SIG-M5 treated with dmso at 0.1 percent for 504 hours (cell line): ENCODE measurements around the gene LUZP2.
"Not testable (repeated sequence)": the region's sequence is repeated elsewhere in the genome, so short reads cannot be mapped to it uniquely, and the experiment has no call there.

Source experiments
- DNase-seq: peaks from one replicate; lab custom pipeline; 2025; ENCODE audit not compliant: unreplicated experiment; lab: John Stamatoyannopoulos, UW

Gene LUZP2

GRCh38 chr11:24891845-24892492, 395.1 kb downstream of the LUZP2 start:
- not testable (repeated sequence) for DNase-seq

GRCh38 chr11:24896118-24896835, 399.4 kb downstream of the LUZP2 start:
- DNase-seq: no peak

- DNase-seq: no peak
These were observed 403.7 kb downstream of the LUZP2 start for GRCh38 chr11:24900514-24900913.

GRCh38 chr11:24900960-24901549, 404.2 kb downstream of the LUZP2 start:
- no peak for DNase-seq

- no peak for DNase-seq
These were observed 406.7 kb downstream of the LUZP2 start for GRCh38 chr11:24903555-24903954.

GRCh38 chr11:24925091-24925490, 428.2 kb downstream of the LUZP2 start:
- no peak for DNase-seq

GRCh38 chr11:24932110-24933000, 435.5 kb downstream of the LUZP2 start:
- DNase-seq: no peak

GRCh38 chr11:24934733-24935439, 438.0 kb downstream of the LUZP2 start:
- DNase-seq: no peak

GRCh38 chr11:24944891-24945290, 448.0 kb downstream of the LUZP2 start:
- DNase-seq: no peak

GRCh38 chr11:24949406-24949805, 452.6 kb downstream of the LUZP2 start:
- no peak for DNase-seq

GRCh38 chr11:24963852-24964251, 467.0 kb downstream of the LUZP2 start:
- no peak for DNase-seq

- no peak for DNase-seq
These were observed 468.9 kb downstream of the LUZP2 start for GRCh38 chr11:24965748-24966147.

GRCh38 chr11:24993903-24994302, 497.1 kb downstream of the LUZP2 start:
- not testable (repeated sequence) for DNase-seq

- not testable (repeated sequence) for DNase-seq
These were observed 503.1 kb downstream of the LUZP2 start for GRCh38 chr11:24999929-25000328.

- DNase-seq: no peak
These were observed 540.6 kb downstream of the LUZP2 start for GRCh38 chr11:25037431-25037830.

GRCh38 chr11:25038131-25038530, 541.3 kb downstream of the LUZP2 start:
- DNase-seq: no peak

- DNase-seq: no peak
These were observed 542.3 kb downstream of the LUZP2 start for GRCh38 chr11:25039165-25039564.

- DNase-seq: no peak
These were observed 551.8 kb downstream of the LUZP2 start for GRCh38 chr11:25048632-25049031.

GRCh38 chr11:25052844-25053243, 556.0 kb downstream of the LUZP2 start:
- DNase-seq: no peak

- no peak for DNase-seq
These were observed 561.0 kb downstream of the LUZP2 start for GRCh38 chr11:25057861-25058260.

- no peak for DNase-seq
These were observed 568.9 kb downstream of the LUZP2 start for GRCh38 chr11:25065746-25066145.
